Measurements from ENCODE around the gene PEX14. TPM values are rescaled to one million over a fixed set of nuclear protein-coding genes. Genes with fewer than 3 reads are reported as not detected.

The PEX14 gene
- polyA plus RNA-seq, 1 donor from 2014 or later = 13.5 TPM

DNA sequence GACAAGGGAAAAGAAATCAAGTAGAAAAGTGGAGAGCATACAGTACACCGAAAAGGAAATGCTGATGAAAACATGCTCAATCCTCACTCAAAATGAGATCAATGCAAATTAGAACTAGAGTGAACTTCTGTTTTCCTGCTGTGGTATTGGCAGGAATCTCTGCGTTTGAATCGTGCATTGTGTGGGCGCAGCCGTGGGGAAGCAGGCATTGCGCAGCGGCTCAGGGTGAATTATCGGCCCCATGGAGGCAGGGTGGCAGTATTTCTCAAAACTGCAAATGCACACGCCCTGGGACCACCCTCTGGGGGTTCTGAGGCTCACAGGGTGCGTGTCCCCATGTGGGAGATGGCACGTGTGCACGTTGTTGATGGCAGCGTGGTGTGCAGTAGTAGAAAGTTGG is 140.6 kb downstream of the PEX14 start:
- Histone ChIP-seq H3F3A (ENCODE audit: insufficient read depth, low read length, poor library complexity, severe bottlenecking) (no peaks in the 10 kb centered on the region), H2AFZ (ENCODE audit: low read depth, low read length) (no peak overlapping the region), H4K20me1 (ENCODE audit: insufficient read depth) (no peaks in the 10 kb centered on the region), H3K36me3 (ENCODE audit: insufficient read depth, low read length) (no peaks in the 10 kb centered on the region), H3K27ac (ENCODE audit: low read length) (no peak overlapping the region), H3K4me3 (ENCODE audit: low read length) (no peak overlapping the region), H3K9me2 (ENCODE audit: insufficient read depth, low read length) (no peaks in the 10 kb centered on the region), H3K9ac (ENCODE audit: low read length) (no peak overlapping the region), H3K79me2 (replicated peaks; ENCODE audit: insufficient read depth, low read length) (no peaks in the 10 kb centered on the region), H3K27me3 (ENCODE audit: insufficient read depth, low read depth, low read length) (no peaks in the 10 kb centered on the region), H3K9me3 (ENCODE audit: low read length) (no peaks in the 10 kb centered on the region), H3K4me2 (ENCODE audit: low read length) (no peak overlapping the region)
- no peak for TF ChIP-seq POLR2AphosphoS5 (IDR thresholded peaks at IDR 0.05)
- TF ChIP-seq SMC3 (conservative IDR thresholded peaks at IDR 0.05; ENCODE audit: poor library complexity) = no peak

GRCh38 chr1:10615932-10616671 is 141.4 kb downstream of the PEX14 start:
- H3F3A ChIP-seq (ENCODE audit: insufficient read depth, low read length, poor library complexity, severe bottlenecking) = no peaks in the 10 kb centered on the region
- no peak overlapping the region for H3K4me2 ChIP-seq (ENCODE audit: low read length)
- H3K9me3 ChIP-seq (ENCODE audit: low read length) = no peaks in the 10 kb centered on the region
- no peaks in the 10 kb centered on the region for H3K27me3 ChIP-seq (ENCODE audit: insufficient read depth, low read depth, low read length)
- H3K9ac ChIP-seq (ENCODE audit: low read length) = no peak overlapping the region
- no peaks in the 10 kb centered on the region for H4K20me1 ChIP-seq (ENCODE audit: insufficient read depth)
- no peak overlapping the region for H2AFZ ChIP-seq (ENCODE audit: low read depth, low read length)
- no peak overlapping the region for H3K27ac ChIP-seq (ENCODE audit: low read length)
- TF ChIP-seq TAF1 (IDR thresholded peaks at IDR 0.05; ENCODE audit: low read depth) (no peak), SMC3 (conservative IDR thresholded peaks at IDR 0.05; ENCODE audit: poor library complexity) (no peak), EZH2 (IDR thresholded peaks at IDR 0.05; ENCODE audit: borderline replicate concordance, insufficient read depth, low read length, poor library complexity, severe bottlenecking) (no peak), RAD21 (conservative IDR thresholded peaks at IDR 0.05) (no peak)
- TF ChIP-seq, protein P1, sequence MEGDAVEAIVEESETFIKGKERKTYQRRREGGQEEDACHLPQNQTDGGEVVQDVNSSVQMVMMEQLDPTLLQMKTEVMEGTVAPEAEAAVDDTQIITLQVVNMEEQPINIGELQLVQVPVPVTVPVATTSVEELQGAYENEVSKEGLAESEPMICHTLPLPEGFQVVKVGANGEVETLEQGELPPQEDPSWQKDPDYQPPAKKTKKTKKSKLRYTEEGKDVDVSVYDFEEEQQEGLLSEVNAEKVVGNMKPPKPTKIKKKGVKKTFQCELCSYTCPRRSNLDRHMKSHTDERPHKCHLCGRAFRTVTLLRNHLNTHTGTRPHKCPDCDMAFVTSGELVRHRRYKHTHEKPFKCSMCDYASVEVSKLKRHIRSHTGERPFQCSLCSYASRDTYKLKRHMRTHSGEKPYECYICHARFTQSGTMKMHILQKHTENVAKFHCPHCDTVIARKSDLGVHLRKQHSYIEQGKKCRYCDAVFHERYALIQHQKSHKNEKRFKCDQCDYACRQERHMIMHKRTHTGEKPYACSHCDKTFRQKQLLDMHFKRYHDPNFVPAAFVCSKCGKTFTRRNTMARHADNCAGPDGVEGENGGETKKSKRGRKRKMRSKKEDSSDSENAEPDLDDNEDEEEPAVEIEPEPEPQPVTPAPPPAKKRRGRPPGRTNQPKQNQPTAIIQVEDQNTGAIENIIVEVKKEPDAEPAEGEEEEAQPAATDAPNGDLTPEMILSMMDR (IDR thresholded peaks at IDR 0.05; ENCODE audit: poor library complexity, severe bottlenecking) = no peak
- no peaks in the 10 kb centered on the region for H3K36me3 ChIP-seq (ENCODE audit: insufficient read depth, low read length)
- no peak overlapping the region for H3K4me3 ChIP-seq (ENCODE audit: low read length)
- H3K9me2 ChIP-seq (ENCODE audit: insufficient read depth, low read length) = no peaks in the 10 kb centered on the region
- no peaks in the 10 kb centered on the region for H3K79me2 ChIP-seq (replicated peaks; ENCODE audit: insufficient read depth, low read length)

DNA sequence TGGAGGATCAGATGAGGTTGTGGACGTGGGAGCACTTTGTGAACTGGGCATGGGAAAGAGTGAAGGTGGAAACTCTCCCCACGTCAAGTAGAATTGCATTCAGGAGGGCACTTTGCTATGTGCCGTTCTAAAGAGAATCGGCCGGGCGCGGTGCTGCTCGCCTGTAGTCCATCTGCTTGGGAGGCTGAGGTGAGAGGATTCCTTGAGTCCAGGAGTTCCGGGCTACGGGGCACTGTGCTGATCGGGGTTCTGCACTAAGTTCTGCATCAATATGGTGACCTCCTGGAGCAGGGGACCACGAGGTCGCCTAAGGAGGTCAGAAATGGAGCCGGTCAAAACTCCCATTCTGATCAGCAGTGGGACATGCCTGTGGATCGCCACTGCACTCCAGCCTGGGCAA is 141.9 kb downstream of the PEX14 start:
- no peaks in the 10 kb centered on the region for H3F3A ChIP-seq (ENCODE audit: insufficient read depth, low read length, poor library complexity, severe bottlenecking)
- no peaks in the 10 kb centered on the region for H3K9me3 ChIP-seq (ENCODE audit: low read length)
- H3K79me2 ChIP-seq (replicated peaks; ENCODE audit: insufficient read depth, low read length) = no peaks in the 10 kb centered on the region
- H3K36me3 ChIP-seq (ENCODE audit: insufficient read depth, low read length) = no peaks in the 10 kb centered on the region
- no peak overlapping the region for H2AFZ ChIP-seq (ENCODE audit: low read depth, low read length)
- H4K20me1 ChIP-seq (ENCODE audit: insufficient read depth) = no peaks in the 10 kb centered on the region
- no peak overlapping the region for H3K27ac ChIP-seq (ENCODE audit: low read length)
- H3K27me3 ChIP-seq (ENCODE audit: insufficient read depth, low read depth, low read length) = no peaks in the 10 kb centered on the region
- no peak overlapping the region for H3K4me2 ChIP-seq (ENCODE audit: low read length)
- H3K9me2 ChIP-seq (ENCODE audit: insufficient read depth, low read length) = no peaks in the 10 kb centered on the region
- no peak for TF ChIP-seq MXI1 (conservative IDR thresholded peaks at IDR 0.05; ENCODE audit: poor library complexity, severe bottlenecking)
- TF ChIP-seq POLR2AphosphoS5 (IDR thresholded peaks at IDR 0.05) = no peak
- no peak for TF ChIP-seq SMC3 (conservative IDR thresholded peaks at IDR 0.05; ENCODE audit: poor library complexity)
- no peak for TF ChIP-seq EP300 (conservative IDR thresholded peaks at IDR 0.05; ENCODE audit: poor library complexity, severe bottlenecking)
- TF ChIP-seq TAF1 (IDR thresholded peaks at IDR 0.05; ENCODE audit: low read depth) = no peak
- no peak for TF ChIP-seq REST (IDR thresholded peaks at IDR 0.05; ENCODE audit: borderline replicate concordance)
- TF ChIP-seq, protein P1 (IDR thresholded peaks at IDR 0.05; ENCODE audit: poor library complexity, severe bottlenecking) = no peak
- TF ChIP-seq RAD21 (conservative IDR thresholded peaks at IDR 0.05) = no peak
- no peak for TF ChIP-seq EZH2 (IDR thresholded peaks at IDR 0.05; ENCODE audit: borderline replicate concordance, insufficient read depth, low read length, poor library complexity, severe bottlenecking)
- H3K9ac ChIP-seq (ENCODE audit: low read length) = no peak overlapping the region
- no peak overlapping the region for H3K4me3 ChIP-seq (ENCODE audit: low read length)
